Spleen (tissue), 11 donors: ENCODE results near the gene USP35. TPM values are rescaled to one million over a fixed set of nuclear protein-coding genes. Genes with fewer than 3 reads are reported as not detected.

Experiments
- DNase-seq: peaks from one replicate; pipeline ENCODE4 v3.0.0-alpha.2; 2020
- H3K27ac ChIP-seq, 8 donors: fragments of 200-600 bp; sonication (generic) in 7 of 8; 1 replicate in 4 of 8; 2 replicates in 4 of 8; pipeline versions ENCODE4 v1.5.0 to v1.8.0; 2016 to 2021; ENCODE audit warnings: inconsistent platforms in 4 of 8, mild to moderate bottlenecking in 4 of 8, moderate library complexity in 1 of 8
- H3K27me3 ChIP-seq, 7 donors: fragments of 200-600 bp; sonication (generic) in 6 of 7; replicated peaks in 1 of 7; 1 replicate in 4 of 7; 2 replicates in 3 of 7; pipeline versions ENCODE4 v1.5.0 to v1.8.0; 2016 to 2021; ENCODE audit warnings: inconsistent platforms in 3 of 7, mild to moderate bottlenecking in 1 of 7
- H3K36me3 ChIP-seq, 6 donors: fragments of 200-600 bp; sonication (generic) in 5 of 6; 1 replicate in 4 of 6; 2 replicates in 2 of 6; pipeline versions ENCODE4 v1.5.0 to v1.8.0; 2016 to 2021; ENCODE audit warnings: inconsistent platforms in 2 of 6
- H3K4me1 ChIP-seq, 6 donors: fragments of 200-600 bp; sonication (generic) in 5 of 6; 1 replicate in 3 of 6; 2 replicates in 3 of 6; pipeline versions ENCODE4 v1.5.0 to v1.8.0; 2016 to 2021; ENCODE audit warnings: inconsistent platforms in 3 of 6
- H3K4me3 ChIP-seq, 8 donors: fragments of 200-600 bp; sonication (generic) in 7 of 8; 1 replicate in 4 of 8; 2 replicates in 4 of 8; pipeline versions ENCODE4 v1.5.0 to v1.8.0; 2016 to 2021; ENCODE audit warnings: inconsistent platforms in 4 of 8, mild to moderate bottlenecking in 4 of 8, moderate library complexity in 2 of 8
- H3K9me3 ChIP-seq, 8 donors: fragments of 200-600 bp; sonication (generic) in 7 of 8; 1 replicate in 4 of 8; 2 replicates in 4 of 8; pipeline versions ENCODE4 v1.5.0 to v1.8.0; 2016 to 2021; ENCODE audit warnings: inconsistent platforms in 4 of 8
- POLR2A ChIP-seq, 3 donors: fragments of 450-650 bp; IDR thresholded peaks; one replicate each; pipeline ENCODE4 v1.5.1; 2017; ENCODE audit warnings: antibody characterized with exemption in 3 of 3, mild to moderate bottlenecking in 1 of 3
- POLR2AphosphoS5 ChIP-seq, 3 donors: sonication (generic); formaldehyde crosslinking; IDR thresholded peaks; one replicate each; pipeline ENCODE4 v1.5.1; 2017; ENCODE audit warnings: antibody characterized with exemption in 3 of 3
- WGBS, 5 donors: extraction: QIAGEN DNeasy Blood & Tissue Kit in 3 of 5; methylation state at CpG; one replicate each; pipeline versions ENCODE4 v1.1.5 to v1.1.7; 2013 to 2018; 5-methylcytosine and 5-hydroxymethylcytosine counted together
- intact Hi-C: fragments of 100-400 bp; cut with DNase I; formaldehyde crosslinking; loops from one replicate; pipeline ENCODE4 v1.15.0; 2023; ENCODE audit warnings: low total_unique reads
- polyA plus RNA-seq, 3 donors: library from polyadenylated mRNA; stranded (reverse); fragments of 200-250 nt; gene quantifications; one replicate each; pipeline ENCODE4 v1.2.1, GENCODE V29; 2013
- total RNA-seq, 7 donors: library from RNA; depleted of rRNA in 3 of 7; stranded (reverse); fragments of >200 nt in 3 of 7; fragmentation: NEBNext Ultra II Directional in 4 of 7; extraction: Animal tissue kit (Norgen Biotek cat#: 25700) in 4 of 7; gene quantifications; one replicate each; pipeline versions ENCODE4 v1.1.0 to v1.2.1, GENCODE V29; 2016 to 2021
- TF ChIP-seq, protein P1 (sequence below), 11 experiments: fragments of 200-600 bp in 7 of 11; fragments of 450-650 bp in 4 of 11; sonication (generic) in 4 of 11; IDR thresholded peaks in 8 of 11; conservative IDR thresholded peaks in 3 of 11; 1 replicate in 7 of 11; 2 replicates in 4 of 11; pipeline versions ENCODE4 v1.4.0 to v1.8.0; 2016 to 2021; ENCODE audit warnings: antibody characterized with exemption in 11 of 11, inconsistent platforms in 4 of 11, mild to moderate bottlenecking in 1 of 11
- donor health status: healthy with polysubstance abuse.
- donor health status: DM: no; HTN: no; CAD: no; lungs with moderate emphysema.
- donor health status: DM: no; HTN: no; CAD: no.
- donor health status: Bipolar disorder and iron deficiency.
- donor health status: healthy.
- donor health status: DM: no; HTN: no; CAD: no.
- donor health status: DM: yes; HTN: yes; CAD: no.

The USP35 gene
- total and polyA plus RNA-seq, 10 donors = 1.6 to 9.5 (median 6.3) TPM

DNA sequence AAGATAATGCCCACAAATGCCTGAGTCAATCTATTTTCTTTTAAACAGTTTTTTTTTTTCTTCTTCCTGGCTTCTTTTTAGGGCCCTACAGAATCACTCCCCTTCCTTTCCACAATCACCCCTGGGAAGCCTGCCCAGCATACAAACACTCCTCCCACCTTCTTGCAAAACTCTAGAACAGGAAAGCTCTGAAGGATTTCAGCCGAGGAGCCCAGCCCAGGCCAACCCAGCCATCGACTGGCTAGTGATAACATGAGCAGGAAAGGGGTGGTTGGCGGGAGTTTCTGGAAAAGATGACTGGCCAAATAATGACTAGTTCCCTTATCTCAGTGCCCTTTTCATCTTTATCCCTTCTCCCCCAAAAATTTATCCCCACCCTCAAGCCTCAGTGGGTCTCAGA is 68.2 kb downstream of the USP35 start:
- 19 to 37% (median 22%) methylated on average over 3 of the region's 3 CpGs for WGBS, 5 donors
- H3K9me3 ChIP-seq = no peaks in the 10 kb centered on the region
- H3K4me1 ChIP-seq = peaks cover 3 to 19% (median 15%) of the 10 kb centered on the region in 6 donors
- no peaks in the 10 kb centered on the region for H3K27me3 ChIP-seq
- H3K36me3 ChIP-seq = no peaks in the 10 kb centered on the region
- H3K4me3 ChIP-seq = no peak overlapping the region
- peak in 1 of 3 donors; percentile 20 for TF ChIP-seq POLR2AphosphoS5 (IDR thresholded peaks at IDR 0.05)
- TF ChIP-seq POLR2A (IDR thresholded peaks at IDR 0.05) = no peak
- DNase-seq = no peak
- intact Hi-C loops = no loop called here
- H3K27ac ChIP-seq = peak overlapping the region in 7 of 8 donors; percentile 3 to 69 (median 51)

DNA sequence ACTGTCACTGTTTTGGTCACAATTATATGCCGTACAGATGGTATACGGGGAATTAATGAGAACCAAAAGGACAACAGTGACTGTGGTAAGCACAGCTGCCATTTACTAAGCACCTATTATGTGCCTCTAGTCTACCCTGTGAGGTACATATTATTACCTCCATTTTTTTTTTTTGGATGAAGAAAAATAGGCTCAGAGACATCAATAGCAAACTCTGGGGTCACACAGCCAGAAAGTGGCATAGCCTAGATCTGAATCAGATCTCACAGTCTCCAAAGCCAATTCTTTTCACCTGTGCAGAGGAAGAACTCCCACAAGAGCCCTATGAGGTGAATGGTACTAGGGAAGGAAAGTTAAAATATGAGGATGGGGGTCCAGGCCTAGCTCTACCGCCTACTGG is 68.9 kb downstream of the USP35 start:
- Histone ChIP-seq H3K4me3 (no peak overlapping the region), H3K27ac (peak overlapping the region in 5 of 8 donors; percentile 3 to 69 (median 51)), H3K27me3 (no peaks in the 10 kb centered on the region), H3K4me1 (peaks cover 3 to 19% (median 15%) of the 10 kb centered on the region in 6 donors), H3K9me3 (no peaks in the 10 kb centered on the region), H3K36me3 (no peaks in the 10 kb centered on the region)
- TF ChIP-seq POLR2AphosphoS5 (IDR thresholded peaks at IDR 0.05) = no peak
- TF ChIP-seq, protein P1, sequence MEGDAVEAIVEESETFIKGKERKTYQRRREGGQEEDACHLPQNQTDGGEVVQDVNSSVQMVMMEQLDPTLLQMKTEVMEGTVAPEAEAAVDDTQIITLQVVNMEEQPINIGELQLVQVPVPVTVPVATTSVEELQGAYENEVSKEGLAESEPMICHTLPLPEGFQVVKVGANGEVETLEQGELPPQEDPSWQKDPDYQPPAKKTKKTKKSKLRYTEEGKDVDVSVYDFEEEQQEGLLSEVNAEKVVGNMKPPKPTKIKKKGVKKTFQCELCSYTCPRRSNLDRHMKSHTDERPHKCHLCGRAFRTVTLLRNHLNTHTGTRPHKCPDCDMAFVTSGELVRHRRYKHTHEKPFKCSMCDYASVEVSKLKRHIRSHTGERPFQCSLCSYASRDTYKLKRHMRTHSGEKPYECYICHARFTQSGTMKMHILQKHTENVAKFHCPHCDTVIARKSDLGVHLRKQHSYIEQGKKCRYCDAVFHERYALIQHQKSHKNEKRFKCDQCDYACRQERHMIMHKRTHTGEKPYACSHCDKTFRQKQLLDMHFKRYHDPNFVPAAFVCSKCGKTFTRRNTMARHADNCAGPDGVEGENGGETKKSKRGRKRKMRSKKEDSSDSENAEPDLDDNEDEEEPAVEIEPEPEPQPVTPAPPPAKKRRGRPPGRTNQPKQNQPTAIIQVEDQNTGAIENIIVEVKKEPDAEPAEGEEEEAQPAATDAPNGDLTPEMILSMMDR (IDR thresholded peaks at IDR 0.05 in 8 of 11, conservative IDR thresholded peaks at IDR 0.05 in 3 of 11) = no peak
- TF ChIP-seq POLR2A (IDR thresholded peaks at IDR 0.05) = no peak
- WGBS, 5 donors = 95 to 100% (median 95%) methylated on average over 3 of the region's 3 CpGs
- intact Hi-C loops = no loop called here
- no peak for DNase-seq

DNA sequence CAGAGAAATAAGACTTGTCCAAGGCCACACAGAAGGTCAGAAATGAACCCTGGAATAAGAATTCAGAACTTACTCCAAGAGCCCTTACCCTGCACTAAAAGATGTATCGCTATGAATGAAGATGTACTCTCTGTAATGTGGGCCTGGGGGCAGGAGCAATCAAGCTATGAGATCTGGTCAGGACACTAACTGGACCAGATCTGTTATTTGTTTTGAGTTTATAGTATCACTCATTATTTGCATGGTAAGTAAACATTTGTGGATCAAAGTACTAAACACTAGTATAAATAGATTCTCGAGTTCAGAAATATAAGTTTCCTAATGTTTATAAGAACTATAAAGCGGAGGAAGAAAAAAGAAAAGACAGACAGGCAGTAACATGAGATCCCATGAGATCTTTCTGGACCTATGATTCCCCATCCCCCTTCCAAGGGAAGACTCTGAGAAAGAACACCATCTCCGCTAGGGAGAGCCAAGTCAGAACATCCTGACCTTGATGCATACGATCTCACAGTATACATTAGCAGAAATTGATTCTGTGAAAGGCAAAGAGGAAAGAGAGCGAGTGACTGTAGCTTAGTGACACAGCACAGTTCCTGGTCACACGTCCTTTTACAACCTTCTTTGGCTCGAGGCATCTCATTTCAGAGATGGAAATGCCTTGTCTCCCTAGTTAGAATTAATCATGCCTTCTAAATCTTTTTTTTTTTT is 71.2 kb downstream of the USP35 start:
- no peaks in the 10 kb centered on the region for H3K27me3 ChIP-seq
- no peak for TF ChIP-seq POLR2AphosphoS5 (IDR thresholded peaks at IDR 0.05)
- no peak for TF ChIP-seq POLR2A (IDR thresholded peaks at IDR 0.05)
- TF ChIP-seq, protein P1 (IDR thresholded peaks at IDR 0.05 in 8 of 11, conservative IDR thresholded peaks at IDR 0.05 in 3 of 11) = no peak
- H3K9me3 ChIP-seq = no peaks in the 10 kb centered on the region
- H3K27ac ChIP-seq = no peak overlapping the region
- no peaks in the 10 kb centered on the region for H3K36me3 ChIP-seq
- no peak for DNase-seq
- H3K4me1 ChIP-seq = peaks cover 3 to 20% (median 15%) of the 10 kb centered on the region in 6 donors
- no peak overlapping the region for H3K4me3 ChIP-seq
- WGBS, 5 donors = 79 to 88% (median 81%) methylated on average over 8 of the region's 8 CpGs
- intact Hi-C loops = no loop called here

DNA sequence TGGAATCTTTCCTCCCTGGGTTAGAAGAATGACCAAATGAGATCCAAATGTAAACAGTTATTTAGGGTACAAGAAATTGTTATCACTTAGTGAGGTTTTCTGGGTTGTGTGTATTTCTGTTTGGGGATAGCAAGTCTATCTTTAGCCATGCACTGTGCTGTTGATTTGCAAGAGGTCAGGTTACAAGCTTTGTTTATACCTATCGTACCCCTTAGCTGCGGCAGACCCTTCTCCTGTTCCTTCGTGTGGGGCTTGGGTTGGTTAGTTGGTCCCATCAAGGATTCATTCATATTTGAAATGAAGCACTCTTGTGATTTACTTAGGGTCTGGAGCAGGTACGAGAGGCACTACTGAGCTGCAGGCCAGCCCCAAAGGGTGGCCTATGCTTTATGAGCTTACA is 72.6 kb downstream of the USP35 start:
- intact Hi-C loops = no loop called here
- WGBS, 5 donors = 61 to 95% (median 91%) methylated on average over 4 of the region's 4 CpGs
- Histone ChIP-seq H3K27me3 (no peaks in the 10 kb centered on the region), H3K4me3 (no peak overlapping the region), H3K27ac (no peak overlapping the region), H3K36me3 (no peaks in the 10 kb centered on the region), H3K4me1 (peaks cover 3 to 17% (median 12%) of the 10 kb centered on the region in 6 donors), H3K9me3 (no peaks in the 10 kb centered on the region)
- DNase-seq = no peak
- TF ChIP-seq POLR2A (IDR thresholded peaks at IDR 0.05) = no peak
- TF ChIP-seq POLR2AphosphoS5 (IDR thresholded peaks at IDR 0.05) = no peak
- TF ChIP-seq, protein P1 (IDR thresholded peaks at IDR 0.05 in 8 of 11, conservative IDR thresholded peaks at IDR 0.05 in 3 of 11) = no peak
